HepG2 (cell line): Measurements from ENCODE around the gene GLDN. TPM values are rescaled to one million over a fixed set of nuclear protein-coding genes. Genes with fewer than 3 reads are reported as not detected.

Source experiments
- ATAC-seq: fragments of 200-7000 bp; cut with Tn5 transposase; 3 replicates; pipeline ENCODE4 v1.9.1; 2020; ENCODE audit warnings: mild to moderate bottlenecking, moderate library complexity
- BruUV-seq: library from RNA; stranded (reverse); fragments of 400-500 nt; replicated peaks from 2 replicates; lab custom pipeline; 2021; lab: Mats Ljungman, UMichigan
- CTCF ChIA-PET: fragments of 300-600 bp; formaldehyde crosslinking; extraction: SDS; loops from one replicate; lab custom pipeline; 2021; ENCODE audit warnings: low total read pairs, inconsistent platforms, low intra/inter-chr PET ratio; lab: Yijun Ruan, JAX
- POLR2A ChIA-PET: fragments of 350-600 bp; sonication (Branson Sonifier 250); formaldehyde crosslinking; loops from one replicate; lab custom pipeline; 2020; ENCODE audit warnings: antibody characterized with exemption, inconsistent platforms; lab: Yijun Ruan, JAX
- DNase-seq: peaks from one replicate; pipeline ENCODE4 v3.0.0-alpha.2; 2015; ENCODE audit warnings: low spot score
- FAIRE-seq: peaks from 3 replicates; lab custom pipeline; 2011; peaks lifted over from hg19 to GRCh38; lab: Jason Lieb, UNC
- H2AFZ ChIP-seq: one replicate; pipeline ENCODE4 v1.6.1; 2011; ENCODE audit warnings: low read length, inconsistent platforms
- H3K27ac ChIP-seq: fragments of 300-600 bp; 3 replicates; pipeline ENCODE4 v1.8.0; 2011; ENCODE audit warnings: mixed run types, mild to moderate bottlenecking, mixed read lengths, low read length, inconsistent platforms; ENCODE audit not compliant: insufficient read depth; ENCODE audit errors: extremely low read length
- H3K27me3 ChIP-seq, 2 experiments: fragments of 200-600 bp in 1 of 2; 2 replicates in 1 of 2; 3 replicates in 1 of 2; pipeline versions ENCODE4 v1.6.0 to v1.8.0; 2011; ENCODE audit warnings: low read length in 2 of 2, mild to moderate bottlenecking in 2 of 2, moderate library complexity in 2 of 2, inconsistent platforms in 1 of 2; ENCODE audit not compliant: insufficient read depth in 2 of 2, control insufficient read depth in 1 of 2
- H3K36me3 ChIP-seq, 2 experiments: fragments of 200-600 bp in 1 of 2; replicated peaks in 1 of 2; 2 replicates in 1 of 2; 3 replicates in 1 of 2; pipeline versions ENCODE4 v1.5.1 to v1.8.0; 2011; ENCODE audit warnings: low read length in 2 of 2, inconsistent platforms in 1 of 2; ENCODE audit not compliant: insufficient read depth in 2 of 2, control insufficient read depth in 1 of 2
- H3K4me1 ChIP-seq: 2 replicates; pipeline ENCODE4 v1.5.1; 2012; ENCODE audit warnings: low read length, inconsistent platforms; ENCODE audit not compliant: insufficient read depth
- H3K4me2 ChIP-seq: 2 replicates; pipeline ENCODE4 v1.6.0; 2011; ENCODE audit warnings: low read depth, low read length, inconsistent platforms
- H3K4me3 ChIP-seq, 3 experiments: fragments of 200-600 bp in 1 of 3; sonication (generic), shearing (Covaris generic) in 1 of 3; replicated peaks in 1 of 3; 2 replicates each; pipeline ENCODE4 v1.5.1; 2011 to 2016; ENCODE audit warnings: low read length in 3 of 3, inconsistent platforms in 2 of 3, low read depth in 2 of 3, mild to moderate bottlenecking in 2 of 3, control low read depth in 1 of 3, mixed read lengths in 1 of 3; ENCODE audit not compliant: insufficient read depth in 1 of 3
- H3K79me2 ChIP-seq: one replicate; pipeline ENCODE4 v1.6.1; 2011; ENCODE audit warnings: low read length, inconsistent platforms; ENCODE audit not compliant: insufficient read depth
- H3K9ac ChIP-seq: 2 replicates; pipeline ENCODE4 v1.6.0; 2011; ENCODE audit warnings: mild to moderate bottlenecking, low read depth, low read length, inconsistent platforms; ENCODE audit not compliant: insufficient read depth
- H3K9me3 ChIP-seq: 2 replicates; pipeline ENCODE4 v1.5.1; 2012; ENCODE audit warnings: mild to moderate bottlenecking, low read length
- H4K20me1 ChIP-seq: 2 replicates; pipeline ENCODE4 v1.6.0; 2011; ENCODE audit warnings: inconsistent platforms, mild to moderate bottlenecking, low read length, moderate library complexity; ENCODE audit not compliant: insufficient read depth
- CEBPB ChIP-seq: IDR thresholded peaks from 2 replicates; pipeline ENCODE4 v1.6.1; 2011; ENCODE audit warnings: low read depth, low read length, improper control_type of control experiment, borderline replicate concordance
- DNMT1 ChIP-seq: sonication (generic); formaldehyde crosslinking; IDR thresholded peaks from 2 replicates; pipeline ENCODE4 v1.5.1; 2020; ENCODE audit warnings: mild to moderate bottlenecking, missing genetic modification reagents
- FOXK1 ChIP-seq: sonication (generic); formaldehyde crosslinking; IDR thresholded peaks from 2 replicates; pipeline ENCODE4 v1.4.0; 2020; ENCODE audit warnings: low read depth, missing genetic modification reagents, borderline replicate concordance
- GPN1 ChIP-seq: sonication (generic); formaldehyde crosslinking; IDR thresholded peaks from 2 replicates; pipeline ENCODE4 v1.5.1; 2020; ENCODE audit warnings: missing genetic modification reagents, borderline replicate concordance
- HMGA1 ChIP-seq: sonication (generic); formaldehyde crosslinking; conservative IDR thresholded peaks from 2 replicates; pipeline ENCODE4 v1.4.0; 2020; ENCODE audit warnings: missing genetic modification reagents
- ISL2 ChIP-seq: sonication (generic); formaldehyde crosslinking; IDR thresholded peaks from 2 replicates; pipeline ENCODE4 v1.5.0; 2020; ENCODE audit warnings: missing genetic modification reagents
- MAFF ChIP-seq: IDR thresholded peaks from 2 replicates; pipeline ENCODE4 v1.6.1; 2011; ENCODE audit warnings: low read depth, low read length, improper control_type of control experiment
- MAFK ChIP-seq, 2 experiments: IDR thresholded peaks in 1 of 2; conservative IDR thresholded peaks in 1 of 2; 2 replicates each; pipeline ENCODE4 v1.6.1; 2011; ENCODE audit warnings: improper control_type of control experiment in 2 of 2, low read length in 2 of 2
- POGZ ChIP-seq: sonication (generic); formaldehyde crosslinking; IDR thresholded peaks from 2 replicates; pipeline ENCODE4 v1.4.0; 2020; ENCODE audit warnings: mild to moderate bottlenecking, missing genetic modification reagents
- RFX5 ChIP-seq: IDR thresholded peaks from 2 replicates; pipeline ENCODE4 v1.6.1; 2011; ENCODE audit warnings: low read depth, low read length, improper control_type of control experiment
- TARDBP ChIP-seq: sonication (generic); formaldehyde crosslinking; IDR thresholded peaks from 2 replicates; pipeline ENCODE4 v1.8.0; 2022; ENCODE audit warnings: mild to moderate bottlenecking, missing genetic modification reagents
- ZNF225 ChIP-seq: sonication (generic); formaldehyde crosslinking; IDR thresholded peaks from 2 replicates; pipeline ENCODE4 v1.4.0; 2020; ENCODE audit warnings: mild to moderate bottlenecking, missing genetic modification reagents
- ZNF33B ChIP-seq: sonication (generic); formaldehyde crosslinking; IDR thresholded peaks from 2 replicates; pipeline ENCODE4 v1.5.1; 2020; ENCODE audit warnings: mild to moderate bottlenecking, missing genetic modification reagents
- ZNF431 ChIP-seq: sonication (generic); formaldehyde crosslinking; IDR thresholded peaks from 2 replicates; pipeline ENCODE4 v1.9.0; 2022; ENCODE audit warnings: missing genetic modification reagents, low read depth, mild to moderate bottlenecking, borderline replicate concordance
- ZNF605 ChIP-seq: sonication (generic); formaldehyde crosslinking; IDR thresholded peaks from 2 replicates; pipeline ENCODE4 v1.8.0; 2022; ENCODE audit warnings: mild to moderate bottlenecking, missing genetic modification reagents
- WGBS: methylation state at CpG from one replicate; pipeline ENCODE4 v1.1.6; 2017; ENCODE audit warnings: low lambda C conversion rate; 5-methylcytosine and 5-hydroxymethylcytosine counted together
- in situ Hi-C: cut with HindIII; loops from 2 replicates; pipeline ENCODE4 v1.10.0; 2017; ENCODE audit warnings: low pct_unique_long_range_greater_than_20kb; ENCODE audit not compliant: extremely low pct_ligation_motif_present
- intact Hi-C: fragments of 100-400 bp; cut with micrococcal nuclease; formaldehyde crosslinking; loops from one replicate; pipeline ENCODE4 v1.10.0; 2022; ENCODE audit not compliant: unreplicated experiment
- polyA plus RNA-seq, 8 experiments: library from polyadenylated mRNA; depleted of rRNA in 3 of 8; stranded (reverse) in 7 of 8; unstranded in 1 of 8; fragments of >200 nt; fragmentation: Illumina TruSeq in 4 of 8; extraction: Trizol in 4 of 8; gene quantifications; 2 replicates each; pipeline versions ENCODE4 v1.2.1 to v1.2.3, GENCODE V29; 2011 to 2016; ENCODE audit warnings: low read depth in 4 of 8, missing spikeins in 1 of 8, mixed read lengths in 1 of 8; ENCODE audit not compliant: insufficient read depth in 1 of 8
- total RNA-seq, 5 experiments: library from RNA; depleted of rRNA; stranded (reverse); fragments of >200 nt; fragmentation: Illumina TruSeq; extraction: Trizol; gene quantifications; 2 replicates each; pipeline ENCODE4 v1.2.3, GENCODE V29; 2016; ENCODE audit warnings: low read depth in 1 of 5
- TF ChIP-seq, protein P1 (sequence below): sonication (generic); formaldehyde crosslinking; IDR thresholded peaks from 2 replicates; pipeline ENCODE4 v1.8.1; 2023; ENCODE audit warnings: mild to moderate bottlenecking, missing genetic modification reagents, borderline replicate concordance
- TF ChIP-seq, protein P2 (sequence below): sonication (generic); formaldehyde crosslinking; IDR thresholded peaks from 2 replicates; pipeline ENCODE4 v1.4.0; 2020; ENCODE audit warnings: missing genetic modification reagents, borderline replicate concordance
- TF ChIP-seq, protein P3 (sequence below): sonication (generic); formaldehyde crosslinking; IDR thresholded peaks from 2 replicates; pipeline ENCODE4 v1.4.0; 2020; ENCODE audit warnings: mild to moderate bottlenecking, missing genetic modification reagents
- TF ChIP-seq, protein P4 (sequence below): IDR thresholded peaks from 2 replicates; pipeline ENCODE4 v1.6.1; 2018; ENCODE audit warnings: missing genetic modification reagents, mild to moderate bottlenecking, missing compliant biosample characterization

Gene GLDN
- total and polyA plus RNA-seq, 2 of the 13 experiments (the other 11 are each of a cell fraction or from before 2014, with no cell fraction given), result 0.86 to 1.0 TPM

DNA sequence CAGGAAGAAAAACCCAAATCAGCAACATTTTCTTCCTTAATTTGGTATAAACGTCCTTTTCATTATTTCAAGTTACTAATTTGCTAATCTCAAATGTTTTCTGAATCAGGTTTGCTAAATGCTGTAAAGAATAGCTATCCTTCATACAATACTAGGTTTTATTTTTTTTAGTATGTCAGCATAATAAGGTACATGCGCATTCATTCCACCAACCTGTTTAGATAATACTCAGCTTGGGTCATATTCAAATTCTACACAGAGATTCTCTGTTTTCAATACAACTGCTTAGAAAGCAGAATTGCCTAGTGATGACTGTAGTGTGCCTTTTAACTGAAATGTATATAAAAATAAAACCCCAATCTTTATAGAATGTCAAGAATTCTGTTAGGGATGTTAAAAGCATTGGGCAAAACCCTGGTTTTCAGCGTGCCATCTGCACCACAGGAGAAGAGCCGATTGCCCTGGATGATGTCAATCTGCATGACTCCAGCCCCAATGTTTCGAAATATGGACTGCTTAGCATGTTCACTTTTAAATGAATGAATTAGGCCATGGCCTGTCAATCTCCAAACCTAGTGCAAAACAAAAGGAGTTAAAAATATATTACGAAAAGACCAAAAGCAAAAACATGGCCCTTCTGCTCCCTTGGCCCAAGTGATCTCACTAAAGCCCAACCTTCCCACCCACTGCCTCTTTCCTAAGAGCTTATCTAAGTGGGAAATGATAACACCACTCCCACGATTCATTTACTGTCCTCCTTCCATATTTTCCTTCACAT lies 107.4 kb downstream of the GLDN start:
- Histone ChIP-seq H3K4me1 (peaks cover 10% of the 10 kb centered on the region), H3K27ac (no peak overlapping the region), H3K79me2 (no peaks in the 10 kb centered on the region), H2AFZ (no peak overlapping the region), H3K9me3 (no peaks in the 10 kb centered on the region), H3K27me3 (no peaks in the 10 kb centered on the region), H3K4me2 (no peak overlapping the region), H3K9ac (no peak overlapping the region), H4K20me1 (no peaks in the 10 kb centered on the region), H3K36me3 (peaks cover 0 to 4% of the 10 kb centered on the region in 2 experiments; a peak in 3 of 5 replicates), H3K4me3 (no peak overlapping the region)
- ChIA-PET CTCF (no interaction called here), POLR2A (no interaction called here)
- intact Hi-C loops (no loop called here), in situ Hi-C loops (no loop called here)
- ATAC-seq (no peak), FAIRE-seq (no peak), DNase-seq (no peak)
- no TSS peak for BruUV-seq
- WGBS, result 92% methylated on average over 7 of the region's 7 CpGs
- TF ChIP-seq RFX5 (no peak), ZNF225 (no peak), GPN1 (CRISPR knock-in tag) (no peak), ZNF33B (CRISPR knock-in tag) (no peak), CEBPB (0 out of 2 replicates have a peak, but pooled peaks have one; percentile 11), ZNF431 (no peak), ZNF605 (CRISPR knock-in tag) (no peak), DNMT1 (CRISPR knock-in tag) (no peak), MAFK (conservative IDR thresholded peaks at IDR 0.05 in 1 of 2, IDR thresholded peaks at IDR 0.05 in 1 of 2; ENCODE audit: low read length in 2 of 2) (peak; percentile 47 to 73; a peak in 3 of 4 replicates), TARDBP (CRISPR knock-in tag) (no peak), FOXK1 (no peak), HMGA1 (CRISPR knock-in tag) (no peak), MAFF (peak; percentile 63), ISL2 (CRISPR knock-in tag) (no peak), POGZ (CRISPR knock-in tag) (no peak)
- TF ChIP-seq, protein P1, sequence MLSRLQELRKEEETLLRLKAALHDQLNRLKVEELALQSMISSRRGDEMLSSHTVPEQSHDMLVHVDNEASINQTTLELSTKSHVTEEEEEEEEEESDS (CRISPR knock-in tag), result no peak
- TF ChIP-seq, protein P2, sequence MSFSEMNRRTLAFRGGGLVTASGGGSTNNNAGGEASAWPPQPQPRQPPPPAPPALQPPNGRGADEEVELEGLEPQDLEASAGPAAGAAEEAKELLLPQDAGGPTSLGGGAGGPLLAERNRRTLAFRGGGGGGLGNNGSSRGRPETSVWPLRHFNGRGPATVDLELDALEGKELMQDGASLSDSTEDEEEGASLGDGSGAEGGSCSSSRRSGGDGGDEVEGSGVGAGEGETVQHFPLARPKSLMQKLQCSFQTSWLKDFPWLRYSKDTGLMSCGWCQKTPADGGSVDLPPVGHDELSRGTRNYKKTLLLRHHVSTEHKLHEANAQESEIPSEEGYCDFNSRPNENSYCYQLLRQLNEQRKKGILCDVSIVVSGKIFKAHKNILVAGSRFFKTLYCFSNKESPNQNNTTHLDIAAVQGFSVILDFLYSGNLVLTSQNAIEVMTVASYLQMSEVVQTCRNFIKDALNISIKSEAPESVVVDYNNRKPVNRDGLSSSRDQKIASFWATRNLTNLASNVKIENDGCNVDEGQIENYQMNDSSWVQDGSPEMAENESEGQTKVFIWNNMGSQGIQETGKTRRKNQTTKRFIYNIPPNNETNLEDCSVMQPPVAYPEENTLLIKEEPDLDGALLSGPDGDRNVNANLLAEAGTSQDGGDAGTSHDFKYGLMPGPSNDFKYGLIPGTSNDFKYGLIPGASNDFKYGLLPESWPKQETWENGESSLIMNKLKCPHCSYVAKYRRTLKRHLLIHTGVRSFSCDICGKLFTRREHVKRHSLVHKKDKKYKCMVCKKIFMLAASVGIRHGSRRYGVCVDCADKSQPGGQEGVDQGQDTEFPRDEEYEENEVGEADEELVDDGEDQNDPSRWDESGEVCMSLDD (CRISPR knock-in tag), result no peak
- TF ChIP-seq, protein P3, sequence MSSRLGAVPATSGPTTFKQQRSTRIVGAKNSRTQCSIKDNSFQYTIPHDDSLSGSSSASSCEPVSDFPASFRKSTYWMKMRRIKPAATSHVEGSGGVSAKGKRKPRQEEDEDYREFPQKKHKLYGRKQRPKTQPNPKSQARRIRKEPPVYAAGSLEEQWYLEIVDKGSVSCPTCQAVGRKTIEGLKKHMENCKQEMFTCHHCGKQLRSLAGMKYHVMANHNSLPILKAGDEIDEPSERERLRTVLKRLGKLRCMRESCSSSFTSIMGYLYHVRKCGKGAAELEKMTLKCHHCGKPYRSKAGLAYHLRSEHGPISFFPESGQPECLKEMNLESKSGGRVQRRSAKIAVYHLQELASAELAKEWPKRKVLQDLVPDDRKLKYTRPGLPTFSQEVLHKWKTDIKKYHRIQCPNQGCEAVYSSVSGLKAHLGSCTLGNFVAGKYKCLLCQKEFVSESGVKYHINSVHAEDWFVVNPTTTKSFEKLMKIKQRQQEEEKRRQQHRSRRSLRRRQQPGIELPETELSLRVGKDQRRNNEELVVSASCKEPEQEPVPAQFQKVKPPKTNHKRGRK (CRISPR knock-in tag), result no peak
- TF ChIP-seq, protein P4, sequence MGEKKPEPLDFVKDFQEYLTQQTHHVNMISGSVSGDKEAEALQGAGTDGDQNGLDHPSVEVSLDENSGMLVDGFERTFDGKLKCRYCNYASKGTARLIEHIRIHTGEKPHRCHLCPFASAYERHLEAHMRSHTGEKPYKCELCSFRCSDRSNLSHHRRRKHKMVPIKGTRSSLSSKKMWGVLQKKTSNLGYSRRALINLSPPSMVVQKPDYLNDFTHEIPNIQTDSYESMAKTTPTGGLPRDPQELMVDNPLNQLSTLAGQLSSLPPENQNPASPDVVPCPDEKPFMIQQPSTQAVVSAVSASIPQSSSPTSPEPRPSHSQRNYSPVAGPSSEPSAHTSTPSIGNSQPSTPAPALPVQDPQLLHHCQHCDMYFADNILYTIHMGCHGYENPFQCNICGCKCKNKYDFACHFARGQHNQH (CRISPR knock-in tag), result no peak
